GM18870 (cell line): ENCODE results near the gene OR5B21.

ENCODE experiments used
- ATAC-seq: cut with Tn5 transposase; IDR thresholded peaks from one replicate; pipeline ENCODE4 v1.9.1; 2021; ENCODE audit warnings: moderate library complexity; ENCODE audit not compliant: unreplicated experiment

OR5B21 gene

DNA sequence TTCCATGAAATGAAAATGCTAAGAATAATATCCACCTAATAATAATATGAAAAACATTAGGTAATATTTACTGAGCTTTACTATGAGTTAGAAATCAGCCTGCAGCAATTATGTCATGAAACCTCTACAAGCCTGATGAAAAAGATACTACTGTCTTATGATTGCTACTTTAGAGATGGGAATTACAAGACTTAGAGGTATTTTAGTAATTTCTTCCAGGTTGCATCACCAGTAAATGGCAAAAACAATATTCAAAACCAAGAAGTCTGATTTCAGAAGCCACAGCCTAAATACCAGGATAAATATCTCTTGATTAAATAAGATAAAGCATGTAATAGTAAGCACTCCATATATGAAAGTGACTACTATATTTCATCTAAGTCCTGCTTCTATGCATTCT is 13.8 kb downstream of the OR5B21 start:
- ATAC-seq, result no peak

DNA sequence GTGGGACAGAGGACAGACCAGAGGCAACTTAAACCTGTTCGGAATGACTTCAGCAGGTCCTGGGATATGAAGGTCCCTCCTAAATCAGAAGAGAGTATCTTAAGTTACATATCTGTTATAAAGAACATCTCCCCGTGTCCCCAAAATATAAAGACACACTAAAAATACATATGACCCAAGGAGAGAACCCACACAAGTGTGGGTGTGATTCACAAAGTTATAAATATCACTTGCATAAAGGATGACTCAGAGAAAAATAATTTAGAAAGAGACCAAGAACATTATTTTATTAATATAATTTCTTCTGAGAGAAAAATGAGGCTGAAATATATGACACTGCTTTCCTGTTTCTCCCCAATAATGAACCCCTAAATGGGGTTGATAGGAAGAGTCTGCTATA is 14.2 kb downstream of the OR5B21 start:
- no peak for ATAC-seq

DNA sequence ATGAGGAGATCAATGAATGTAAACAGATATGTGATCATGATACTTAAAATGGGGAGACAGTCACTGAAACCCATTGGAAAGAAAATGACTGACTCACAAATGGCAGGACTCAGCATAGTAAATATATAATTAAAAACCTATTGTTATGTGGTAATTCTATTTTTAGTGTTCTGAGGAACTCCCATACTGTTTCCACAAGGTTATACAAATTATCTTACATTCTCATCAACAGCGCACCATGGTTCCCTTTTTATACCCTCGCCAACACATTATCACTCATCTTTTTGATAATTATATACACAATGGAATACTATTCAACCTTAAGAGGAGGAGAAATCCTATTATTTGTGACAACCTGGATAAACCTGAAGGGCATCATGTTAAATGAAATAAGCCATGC is 17.1 kb downstream of the OR5B21 start:
- ATAC-seq, result no peak

DNA sequence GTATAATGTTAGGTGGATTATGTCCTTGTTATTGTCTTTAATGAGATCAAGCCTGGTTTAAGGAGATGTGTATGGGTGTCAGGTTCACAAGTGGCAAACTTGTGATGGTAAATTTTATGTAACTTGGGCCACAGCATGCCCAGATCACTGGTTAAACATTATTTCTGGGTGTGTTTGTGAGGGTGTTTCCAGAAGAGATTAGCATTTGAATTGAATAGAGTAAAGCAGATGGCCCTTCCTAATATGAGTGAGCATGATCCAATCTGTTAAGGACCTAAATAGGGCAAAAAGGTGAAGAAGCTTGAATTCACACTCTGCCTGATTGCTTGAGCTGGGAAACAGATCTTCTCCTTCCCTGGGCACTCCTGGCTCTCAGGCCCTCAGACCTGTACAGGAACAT is 20.7 kb downstream of the OR5B21 start:
- no peak for ATAC-seq

DNA sequence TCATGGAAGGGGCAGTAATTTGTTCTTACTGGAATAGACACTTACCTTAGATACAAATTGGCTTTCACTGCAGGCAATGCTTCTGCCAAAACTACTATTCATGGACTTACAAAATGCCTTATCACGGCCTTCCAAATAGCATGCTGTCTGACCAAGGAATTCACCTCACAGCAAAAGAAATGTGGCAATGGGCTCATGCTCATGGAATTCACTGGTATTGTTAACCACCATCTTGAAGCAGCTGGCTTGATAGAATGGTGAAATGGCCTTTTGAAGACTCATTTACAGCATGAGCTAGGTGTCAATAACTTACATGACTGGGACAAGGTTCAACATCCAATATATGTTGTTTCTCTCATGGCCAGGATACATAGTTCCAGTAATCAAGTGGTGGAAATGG is 21.9 kb downstream of the OR5B21 start:
- no peak for ATAC-seq

DNA sequence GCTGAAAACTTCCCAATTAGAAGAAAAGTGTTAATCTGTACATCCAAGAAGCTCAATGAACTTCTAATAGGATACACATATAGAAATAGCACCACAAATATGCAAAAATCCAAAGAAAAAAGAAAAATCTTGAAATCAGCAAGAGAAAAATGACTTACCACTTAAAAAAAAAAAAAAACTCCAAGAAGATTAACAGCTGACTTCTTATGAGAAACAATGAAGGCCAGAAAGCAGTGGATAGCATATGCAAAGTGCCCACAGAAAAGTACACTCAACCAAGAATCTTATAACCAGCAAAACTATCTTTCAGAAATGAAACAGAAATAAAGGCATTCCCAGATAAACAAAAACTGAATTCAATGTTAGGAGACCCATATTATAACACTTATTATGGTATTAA is 36.0 kb downstream of the OR5B21 start:
- ATAC-seq, result no peak

DNA sequence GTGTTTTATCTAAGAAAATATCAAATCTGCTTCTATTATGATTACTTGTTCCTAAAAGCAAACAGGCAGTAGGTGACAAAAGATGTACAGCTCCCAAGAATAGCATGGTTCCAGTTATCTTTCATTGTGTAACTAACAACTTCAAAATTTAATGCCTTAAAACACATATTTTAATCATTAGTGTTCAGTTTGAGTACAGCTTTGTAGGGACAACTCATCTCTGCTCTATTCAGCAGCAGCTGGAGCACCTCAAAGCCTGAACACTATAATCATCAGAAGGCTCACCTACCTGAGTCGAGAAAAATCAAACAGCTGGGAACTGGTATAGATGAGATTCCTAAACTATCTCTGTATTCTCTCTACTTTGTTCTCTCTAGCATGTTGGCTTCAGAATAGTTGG is 41.6 kb downstream of the OR5B21 start:
- no peak for ATAC-seq

DNA sequence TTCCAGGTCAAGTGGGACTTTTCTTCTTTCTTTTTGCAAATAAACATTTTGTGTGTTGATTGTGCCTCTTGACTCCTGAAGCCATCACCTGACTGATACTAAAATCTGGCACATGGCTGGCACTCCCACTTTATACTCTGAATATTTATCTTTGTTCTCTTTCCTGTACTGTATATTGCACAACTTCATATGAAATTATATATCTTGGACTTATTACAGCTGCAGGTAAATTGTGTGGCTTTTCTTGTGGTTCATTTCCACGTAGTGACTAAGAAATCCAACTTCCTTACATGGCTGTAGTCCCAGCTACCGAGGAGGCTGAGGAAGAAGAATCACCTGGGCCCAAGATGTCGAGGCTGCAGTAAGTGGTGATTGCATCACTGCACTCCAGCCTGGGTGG is 42.2 kb downstream of the OR5B21 start:
- no peak for ATAC-seq
